Ovary (tissue), 3 donors: ENCODE data around the gene SUGCT.

Experiments
- EP300 ChIP-seq: sonication (generic); formaldehyde crosslinking; IDR thresholded peaks from one replicate; pipeline ENCODE4 v1.6.1; 2017; ENCODE audit warnings: antibody characterized with exemption
- POLR2A ChIP-seq: fragments of 450-650 bp; IDR thresholded peaks from one replicate; pipeline ENCODE4 v1.6.1; 2017; ENCODE audit warnings: antibody characterized with exemption, mild to moderate bottlenecking, moderate library complexity
- TF ChIP-seq, protein P1 (sequence below), 3 donors: fragments of 450-650 bp in 2 of 3; fragments of 200-600 bp in 1 of 3; IDR thresholded peaks; one replicate each; pipeline versions ENCODE4 v1.5.1 to v1.8.0; 2016 to 2022; ENCODE audit warnings: antibody characterized with exemption in 3 of 3, mild to moderate bottlenecking in 1 of 3
- donor health status: DM: no; HTN: no; CAD: no.

DNA sequence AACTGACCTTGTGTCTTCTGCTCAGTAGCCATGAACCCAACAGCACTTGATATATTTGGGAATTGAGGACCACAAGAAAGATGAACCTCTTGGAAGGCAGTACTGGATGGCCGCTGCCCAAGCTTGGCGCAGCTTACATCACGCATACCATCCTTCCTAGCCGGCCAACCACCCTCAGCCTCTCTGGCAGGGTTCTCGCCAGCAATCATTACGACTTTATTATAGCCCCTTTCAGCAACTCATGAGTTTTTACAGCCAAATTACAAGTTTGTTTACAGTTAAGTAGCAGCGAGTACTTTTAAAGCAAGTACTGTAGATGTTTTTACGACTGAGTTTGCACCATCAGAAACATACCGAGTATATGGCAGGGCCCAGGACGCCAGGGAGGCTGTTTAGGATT is 769.1 kb downstream of the SUGCT start:
- TF ChIP-seq, protein P1, sequence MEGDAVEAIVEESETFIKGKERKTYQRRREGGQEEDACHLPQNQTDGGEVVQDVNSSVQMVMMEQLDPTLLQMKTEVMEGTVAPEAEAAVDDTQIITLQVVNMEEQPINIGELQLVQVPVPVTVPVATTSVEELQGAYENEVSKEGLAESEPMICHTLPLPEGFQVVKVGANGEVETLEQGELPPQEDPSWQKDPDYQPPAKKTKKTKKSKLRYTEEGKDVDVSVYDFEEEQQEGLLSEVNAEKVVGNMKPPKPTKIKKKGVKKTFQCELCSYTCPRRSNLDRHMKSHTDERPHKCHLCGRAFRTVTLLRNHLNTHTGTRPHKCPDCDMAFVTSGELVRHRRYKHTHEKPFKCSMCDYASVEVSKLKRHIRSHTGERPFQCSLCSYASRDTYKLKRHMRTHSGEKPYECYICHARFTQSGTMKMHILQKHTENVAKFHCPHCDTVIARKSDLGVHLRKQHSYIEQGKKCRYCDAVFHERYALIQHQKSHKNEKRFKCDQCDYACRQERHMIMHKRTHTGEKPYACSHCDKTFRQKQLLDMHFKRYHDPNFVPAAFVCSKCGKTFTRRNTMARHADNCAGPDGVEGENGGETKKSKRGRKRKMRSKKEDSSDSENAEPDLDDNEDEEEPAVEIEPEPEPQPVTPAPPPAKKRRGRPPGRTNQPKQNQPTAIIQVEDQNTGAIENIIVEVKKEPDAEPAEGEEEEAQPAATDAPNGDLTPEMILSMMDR (IDR thresholded peaks at IDR 0.05), result no peak
- TF ChIP-seq EP300 (no peak), POLR2A (no peak)
